ENCODE measurements around the gene TBCD. TPM values are rescaled to one million over a fixed set of nuclear protein-coding genes. Genes with fewer than 3 reads are reported as not detected.

Gene TBCD
- 10 to 100 TPM; 28.7 to 54.7 (median 36.8) TPM for total RNA-seq
- polyA plus RNA-seq = 100 to 1,000 TPM; 121 to 161 TPM

DNA sequence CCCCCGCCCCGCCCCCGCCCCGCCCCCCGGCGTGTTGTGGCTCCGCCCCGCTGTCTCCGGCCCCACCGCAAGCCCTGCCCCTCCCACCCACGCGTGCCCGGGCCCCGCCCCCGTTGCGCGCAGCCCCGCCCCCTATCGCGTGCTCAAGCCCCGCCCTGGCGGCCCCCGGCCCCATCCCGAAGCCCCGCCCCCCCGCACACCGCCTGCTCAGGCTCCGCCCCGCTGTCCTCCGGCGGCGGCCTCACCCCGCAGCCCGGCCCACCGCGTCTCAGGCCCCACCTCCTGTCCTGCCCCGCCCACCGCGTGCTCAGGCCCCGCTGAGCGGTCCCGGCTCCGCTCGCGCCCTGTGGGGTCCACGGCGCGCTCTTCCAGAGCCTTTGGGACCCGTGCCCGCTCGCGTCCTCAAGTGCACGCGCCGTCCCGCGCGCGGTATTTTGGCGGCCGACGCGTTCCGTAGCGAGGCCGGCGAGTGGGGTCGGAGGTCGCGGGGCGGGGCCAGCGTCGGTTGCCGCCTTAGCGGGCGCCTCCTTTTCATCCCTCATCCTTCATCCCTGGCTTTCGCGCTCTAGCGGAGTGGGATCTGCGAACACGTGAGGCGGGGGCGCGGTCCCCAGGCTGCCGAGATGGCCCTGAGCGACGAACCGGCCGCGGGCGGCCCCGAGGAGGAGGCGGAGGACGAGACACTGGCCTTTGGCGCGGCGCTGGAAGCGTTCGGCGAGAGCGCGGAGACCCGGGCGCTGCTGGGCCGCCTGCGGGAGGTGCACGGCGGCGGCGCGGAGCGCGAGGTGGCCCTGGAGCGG is at the start of gene TBCD:
Gene TBCD, plus strand, starts transcription at position 495 of the 800 bp plus-strand sequence. Its CDS starts 129 bp downstream, at position 624.
- WGBS, 2 donors = 0% methylated on average over 62 to 95 of the region's 114 CpGs
- intact Hi-C loops (cut with DNase I) = no loop called here
- no peak for TF ChIP-seq CTCF (IDR thresholded peaks at IDR 0.05)

GRCh38 chr17:82702231-82702927 is 49.5 kb upstream of the TBCD start:
- intact Hi-C loops (cut with DNase I) = no loop called here
- FAIRE-seq (no peak), ATAC-seq (no peak), DNase-seq (no peak)
- peaks cover 0 to 2% (median 1%) of the 10 kb centered on the region in 3 donors for H3K4me1 ChIP-seq
- H3K36me3 ChIP-seq = no peaks in the 10 kb centered on the region
- no peak overlapping the region for H3K27ac ChIP-seq
- 32 to 40% methylated on average over 20 of the region's 20 CpGs for WGBS, 2 donors
- no peak overlapping the region for H3K4me3 ChIP-seq
- H3K9me3 ChIP-seq = no peaks in the 10 kb centered on the region
- no peaks in the 10 kb centered on the region for H3K27me3 ChIP-seq
- TF ChIP-seq CTCF (IDR thresholded peaks at IDR 0.05) = no peak

More for the DNA sequence above, at the start of gene TBCD:
- Histone ChIP-seq H3K27ac (peak within 1 kb of the TSS; percentile 12 to 71 (median 56)), H3K27me3 (no peaks in the 10 kb centered on the region), H3K9me3 (no peaks in the 10 kb centered on the region), H3K4me3 (peak within 1 kb of the TSS; percentile 85 to 98 (median 88)), H3K4me1 (peaks cover 0 to 5% (median 4%) of the 10 kb centered on the region in 3 donors), H3K36me3 (no peaks in the 10 kb centered on the region)
- no peak for FAIRE-seq
- DNase-seq = peak; percentile 84 to 96 (median 90)
- peak; percentile 87 to 94 (median 90) for ATAC-seq

GRCh38 chr17:82703036-82703745 is 48.7 kb upstream of the TBCD start:
- no peak for FAIRE-seq
- peak in 1 of 6 donors; percentile 68 for DNase-seq
- intact Hi-C loops (cut with DNase I) = no loop called here

More at GRCh38 chr17:82703036-82703745, 48.7 kb upstream of the TBCD start:
- no peak for ATAC-seq
- Histone ChIP-seq H3K4me3 (no peak overlapping the region), H3K27me3 (no peaks in the 10 kb centered on the region), H3K9me3 (no peaks in the 10 kb centered on the region), H3K27ac (no peak overlapping the region), H3K36me3 (no peaks in the 10 kb centered on the region), H3K4me1 (no peaks in the 10 kb centered on the region)
- WGBS, 2 donors = 75 to 91% methylated on average over 25 to 26 of the region's 26 CpGs
- no peak for TF ChIP-seq CTCF (IDR thresholded peaks at IDR 0.05)
